ENCODE data around the gene FPR2.
"Not testable (repeated sequence)": the region's sequence is repeated elsewhere in the genome, so short reads cannot be mapped to it uniquely, and the experiment has no call there.

FPR2 gene

GRCh38 chr19:51740356-51740755 lies 20.6 kb upstream of the FPR2 start:
- no peak for DNase-seq

DNA sequence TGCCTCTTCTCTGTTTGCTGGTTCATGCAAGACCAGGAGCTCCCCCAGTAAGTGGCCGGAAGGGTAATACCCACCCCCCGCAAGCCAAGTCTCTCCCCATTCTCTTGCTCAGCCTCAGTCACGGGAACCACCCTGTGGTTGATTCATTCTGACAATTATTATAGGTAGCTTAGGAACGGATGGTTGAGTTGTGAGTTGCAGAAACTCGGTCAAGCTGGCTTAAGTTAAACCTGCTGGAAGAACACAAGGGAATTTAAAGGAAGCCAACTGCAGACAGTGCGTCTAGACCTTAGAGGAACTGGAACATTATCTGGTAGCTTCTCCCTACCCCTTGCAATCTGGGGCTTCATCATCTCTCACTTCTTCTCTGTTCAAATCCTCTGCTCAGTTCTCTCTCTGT lies 18.2 kb upstream of the FPR2 start:
- no peak for DNase-seq

DNA sequence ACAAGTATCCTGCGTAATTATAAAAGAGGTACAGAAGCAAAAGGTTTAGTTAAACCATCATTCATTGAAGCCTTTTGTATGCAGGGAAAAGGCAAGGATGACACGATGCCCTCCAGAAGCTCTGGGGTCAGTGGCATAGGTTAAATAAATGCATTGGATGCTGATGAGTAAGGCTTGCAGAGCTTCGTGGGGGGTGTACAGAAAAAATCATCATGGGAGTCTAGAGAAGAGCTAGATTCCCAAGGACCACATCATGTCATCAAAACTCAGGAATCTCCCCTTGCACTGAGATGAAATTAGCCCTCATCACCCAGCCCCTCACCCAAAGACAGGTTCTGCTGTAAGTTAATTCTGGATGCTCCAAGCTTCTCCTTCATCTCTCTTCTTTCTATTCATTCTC lies 17.6 kb upstream of the FPR2 start:
- DNase-seq, result no peak

GRCh38 chr19:51746731-51747130 lies 14.2 kb upstream of the FPR2 start:
- no peak for DNase-seq

DNA sequence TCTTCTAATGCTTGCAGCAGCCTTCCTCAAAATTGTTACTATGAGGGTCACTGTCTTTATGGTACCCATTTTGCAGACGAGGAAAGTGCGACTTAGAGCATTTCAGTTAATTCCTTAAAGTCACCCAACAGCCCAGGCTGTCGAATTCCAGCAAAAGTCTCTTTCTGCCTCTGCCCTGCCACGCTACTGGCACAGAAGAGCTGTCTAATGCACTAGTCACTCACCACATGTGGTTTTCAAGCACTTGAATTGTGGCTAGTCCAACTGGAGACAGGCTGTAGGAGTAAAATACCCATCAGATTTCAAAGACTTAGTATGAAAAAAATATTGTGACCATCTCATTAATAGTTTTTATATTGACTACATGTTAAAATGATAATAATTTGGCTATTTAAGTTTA lies 11.0 kb upstream of the FPR2 start:
- DNase-seq, result no peak

GRCh38 chr19:51750400-51751094 lies 10.4 kb upstream of the FPR2 start:
- no peak for DNase-seq

GRCh38 chr19:51751655-51752054 lies 9.3 kb upstream of the FPR2 start, which contains the start of gene FPR1:
TSS of gene FPR1 (minus strand) at chr19:51751878. CDS start at chr19:51746994, 4,884 bp downstream.
- no peak for DNase-seq

- DNase-seq, result no peak
These were observed 6.9 kb upstream of the FPR2 start for GRCh38 chr19:51754109-51754508.

DNA sequence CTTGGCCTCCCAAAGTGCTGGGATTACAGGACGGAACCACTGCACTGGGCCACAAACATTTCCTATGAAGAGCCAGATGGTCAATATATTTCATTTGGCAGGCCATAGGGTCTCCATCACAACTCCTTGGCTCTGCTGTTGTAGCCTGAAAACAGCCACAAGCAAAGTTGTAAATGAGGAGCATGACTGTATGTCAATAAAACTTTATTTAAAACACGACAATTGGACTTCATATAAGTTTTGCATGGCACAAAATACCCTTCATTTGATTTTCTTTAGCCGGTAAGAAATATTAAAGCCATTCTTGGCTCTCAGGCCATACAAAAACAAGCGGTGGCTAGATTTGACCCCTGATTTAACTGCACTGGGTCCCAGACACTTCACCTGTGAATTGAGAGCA lies 6.2 kb upstream of the FPR2 start:
- DNase-seq, result no peak

GRCh38 chr19:51755571-51755970 lies 5.4 kb upstream of the FPR2 start:
- DNase-seq, result no peak

- no peak for DNase-seq
These were observed 716 bp downstream of the FPR2 start for GRCh38 chr19:51761696-51762095.

DNA sequence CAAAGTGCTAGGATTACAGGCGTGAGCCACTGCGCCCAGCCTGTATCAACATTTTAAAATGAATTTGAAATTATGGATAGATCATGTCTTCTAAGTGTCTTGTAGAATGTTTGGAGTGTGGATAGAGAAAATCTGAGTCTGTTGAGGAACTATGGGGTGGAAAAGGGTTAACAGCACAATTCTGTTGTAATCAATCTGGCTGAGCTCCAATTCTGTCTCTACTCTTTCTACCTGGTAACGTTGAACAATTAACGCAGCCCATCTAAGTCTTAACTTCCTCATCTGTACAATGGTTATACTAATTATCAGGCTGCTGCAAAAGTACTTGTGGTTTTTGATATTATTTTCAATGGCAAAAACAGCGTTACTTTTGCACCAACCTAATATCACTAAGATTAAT lies 4.1 kb downstream of the FPR2 start:
- DNase-seq, result no peak

DNA sequence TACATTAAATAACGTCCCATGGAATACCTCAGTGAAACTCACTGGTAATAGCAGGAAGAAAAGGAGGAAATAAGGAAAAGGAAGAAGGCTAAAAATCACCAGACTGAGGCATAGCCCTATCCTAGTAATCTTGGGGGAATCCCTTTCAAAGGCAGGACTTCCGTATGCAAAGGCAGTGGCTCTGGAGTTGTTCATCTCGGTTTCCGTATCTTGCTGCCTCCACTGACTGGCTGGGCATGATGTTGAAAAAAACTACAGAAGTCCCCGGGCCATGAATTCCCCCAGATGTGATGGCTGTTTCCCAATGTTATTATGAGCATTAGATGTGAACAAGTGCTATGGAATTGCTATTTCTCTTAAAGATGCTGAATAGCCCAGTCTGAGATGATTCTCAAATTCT lies 5.5 kb downstream of the FPR2 start:
- no peak for DNase-seq

DNA sequence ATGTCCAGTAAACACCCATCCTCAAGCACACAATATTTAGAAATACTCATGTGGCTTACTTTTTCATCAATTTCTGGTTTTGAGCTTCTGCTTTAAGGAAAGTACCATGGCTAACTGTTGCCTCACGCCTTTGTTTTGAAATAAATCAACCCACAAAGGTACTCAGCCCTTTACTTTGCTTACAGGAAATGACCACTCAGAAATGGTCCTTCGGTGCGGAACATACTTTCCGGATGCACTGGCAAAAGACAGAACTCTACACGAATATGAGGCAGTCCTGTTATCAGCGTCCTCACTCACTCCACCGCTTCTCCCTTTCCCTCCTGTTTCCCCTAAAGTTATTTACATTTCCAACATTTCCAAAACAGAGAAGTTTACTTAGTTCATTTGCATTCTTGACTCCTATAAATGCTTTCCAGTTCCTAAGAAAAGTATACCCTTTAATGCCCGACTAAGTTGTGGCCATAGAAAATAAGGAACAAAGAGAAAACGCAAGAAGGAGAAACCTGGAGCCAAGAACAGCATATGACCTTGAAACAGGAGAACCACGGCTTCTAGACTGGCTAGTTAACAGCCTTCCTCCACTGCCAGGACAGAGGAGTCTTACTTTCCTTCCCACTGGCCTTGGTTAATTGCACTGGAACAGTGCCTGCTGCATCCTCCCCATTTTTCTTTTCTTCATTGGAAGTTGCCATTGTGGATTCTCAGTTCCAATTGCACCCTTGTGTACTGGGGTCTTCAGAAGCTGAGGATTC lies 10.6 kb downstream of the FPR2 start:
- no peak for DNase-seq

DNA sequence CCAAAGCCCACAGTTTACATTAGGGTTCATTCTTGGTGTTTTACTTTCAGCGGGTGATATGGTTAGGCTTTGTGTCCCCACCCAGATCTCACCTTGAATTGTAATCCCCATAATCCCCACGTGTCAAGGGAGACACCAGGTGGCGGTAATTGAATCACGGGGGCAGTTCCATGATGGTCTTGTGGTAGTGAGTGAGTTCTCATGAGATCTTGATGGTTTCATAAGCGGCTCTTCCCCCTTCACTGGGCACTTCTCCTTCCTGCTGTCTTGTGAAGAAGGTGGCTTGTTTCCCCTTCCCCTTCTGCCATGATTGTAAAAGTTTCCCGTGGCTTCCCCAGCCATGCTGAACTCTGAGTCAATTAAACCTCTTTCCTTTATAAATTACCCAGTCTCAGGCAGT lies 12.0 kb downstream of the FPR2 start:
- DNase-seq, result no peak

GRCh38 chr19:51776561-51776960 lies 15.6 kb downstream of the FPR2 start:
- not testable (repeated sequence) for DNase-seq

- DNase-seq, result no peak
These were observed 16.8 kb downstream of the FPR2 start for GRCh38 chr19:51777570-51778462.

- DNase-seq, result no peak
These were observed 18.2 kb downstream of the FPR2 start for GRCh38 chr19:51779181-51779580.

DNA sequence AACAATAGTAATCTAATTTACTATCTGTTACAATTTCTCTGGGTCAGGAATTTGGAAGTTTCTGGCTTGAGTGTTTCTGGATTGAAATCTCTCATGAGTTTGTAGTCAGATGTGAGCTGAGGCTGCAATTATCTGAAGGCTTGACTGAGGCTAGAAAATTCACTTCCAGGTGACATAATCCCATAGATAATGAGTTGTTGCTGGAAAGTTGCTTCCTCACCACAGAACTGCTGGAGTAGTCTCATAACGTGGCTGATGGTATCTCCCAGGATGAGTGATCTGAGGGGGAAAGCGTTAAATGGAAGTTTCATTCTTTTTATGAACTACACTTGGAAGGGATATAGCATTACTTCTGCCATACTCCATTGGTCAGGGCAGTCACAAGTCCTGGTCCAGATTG lies 18.7 kb downstream of the FPR2 start:
- no peak for DNase-seq

GRCh38 chr19:51780270-51780669 lies 19.3 kb downstream of the FPR2 start:
- DNase-seq, result no peak

DNA sequence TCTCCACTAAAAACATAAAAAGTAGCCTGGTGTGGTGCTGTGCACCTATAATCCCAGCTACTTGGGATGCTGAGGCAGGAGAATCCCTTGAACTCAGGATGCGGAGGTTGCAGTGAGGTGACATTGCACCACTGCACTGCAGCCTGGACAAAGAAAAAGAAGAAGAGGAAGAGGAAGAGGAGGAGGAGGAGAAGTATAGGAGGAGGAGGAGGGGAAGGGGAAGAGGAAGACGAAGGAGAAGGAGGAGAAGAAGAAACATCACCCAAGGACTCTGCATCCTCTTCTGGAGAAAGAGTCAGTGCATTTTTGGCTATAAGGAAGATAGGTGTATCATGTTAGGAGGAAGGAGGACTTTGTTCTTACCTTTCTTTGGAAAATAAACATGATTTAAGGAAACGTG lies 21.0 kb downstream of the FPR2 start:
- DNase-seq, result no peak

DNA sequence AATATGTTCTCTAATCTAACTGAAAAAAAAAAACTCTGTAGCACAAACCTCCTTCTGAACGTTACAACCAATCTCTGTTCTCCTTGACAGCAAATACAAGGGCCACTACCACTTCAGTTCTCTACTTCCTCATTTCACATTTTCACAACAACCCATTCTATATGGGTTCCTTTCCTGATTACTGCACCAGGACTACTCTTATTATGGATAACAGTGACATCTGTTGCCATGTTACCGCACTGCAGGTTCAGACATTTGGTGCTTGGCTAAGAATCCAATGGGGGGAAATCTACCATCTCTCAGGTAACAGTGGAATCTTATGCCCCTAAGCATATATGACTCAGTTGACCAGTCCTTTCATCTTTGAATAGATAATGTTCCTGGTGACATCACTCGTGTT lies 22.4 kb downstream of the FPR2 start:
- DNase-seq, result no peak

- no peak for DNase-seq
These were observed 23.3 kb downstream of the FPR2 start for GRCh38 chr19:51784109-51784785.

Measured in NCI-H1417 treated with DMSO at 0.1 percent for 48 hours (cell line).